ENCODE results near the gene TANC2. TPM values are rescaled to one million over a fixed set of nuclear protein-coding genes. Genes with fewer than 3 reads are reported as not detected.

TANC2 gene
- total and polyA plus RNA-seq, 2 of the 8 experiments (the other 6 are each of a cell fraction or from before 2014, with no cell fraction given), result 5.7 to 21.9 TPM

GRCh38 chr17:62948370-62948769 lies 17.7 kb upstream of the TANC2 start:
- Histone ChIP-seq H4K8ac (ENCODE audit: extremely low read depth, insufficient read depth, low read length) (no peak overlapping the region), H2BK5ac (ENCODE audit: low read depth, low read length) (no peak overlapping the region), H2BK15ac (ENCODE audit: low read length) (no peak overlapping the region), H4K20me1 (replicated peaks in 1 of 2; ENCODE audit: control insufficient read depth in 1 of 2, insufficient read depth in 2 of 2, low read length in 2 of 2) (no peaks in the 10 kb centered on the region), H3K4me2 (ENCODE audit: insufficient read depth in 1 of 2, low read depth in 2 of 2, low read length in 2 of 2) (no peak overlapping the region), H2BK12ac (ENCODE audit: low read depth, low read length) (no peak overlapping the region), H3K36me3 (ENCODE audit: control insufficient read depth in 2 of 4, insufficient read depth in 4 of 4, low read length in 3 of 4) (no peaks in the 10 kb centered on the region), H2AK5ac (ENCODE audit: low read depth, low read length) (no peak overlapping the region), H4K91ac (replicated peaks; ENCODE audit: insufficient read length, low read length) (no peak overlapping the region), H3K9me3 (ENCODE audit: insufficient read depth in 2 of 2, low read depth in 1 of 2, low read length in 1 of 2) (no peaks in the 10 kb centered on the region), H3K4me1 (replicated peaks in 1 of 4; ENCODE audit: control insufficient read depth in 3 of 4, insufficient read depth in 4 of 4, low read length in 3 of 4) (no peaks in the 10 kb centered on the region), H3K27me3 (replicated peaks in 1 of 4; ENCODE audit: control insufficient read depth in 3 of 4, extremely low read depth in 1 of 4, insufficient read depth in 3 of 4, low read length in 3 of 4) (no peaks in the 10 kb centered on the region), H3K18ac (ENCODE audit: extremely low read depth, low read length) (no peak overlapping the region), H2BK120ac (replicated peaks; ENCODE audit: low read depth, low read length) (no peak overlapping the region), H3K79me2 (ENCODE audit: control insufficient read depth in 1 of 2, insufficient read depth in 2 of 2, low read length in 2 of 2) (no peaks in the 10 kb centered on the region), H2AFZ (ENCODE audit: low read length) (no peak overlapping the region), H3K27ac (ENCODE audit: low read depth, low read length) (no peak overlapping the region), H3K56ac (replicated peaks; ENCODE audit: insufficient read length, low read depth, low read length) (no peak overlapping the region), H3K9ac (replicated peaks in 1 of 4; ENCODE audit: extremely low read depth in 1 of 4, low read depth in 3 of 4, low read length in 3 of 4) (no peak overlapping the region), H3K14ac (ENCODE audit: insufficient read length) (no peak overlapping the region), H3K23ac (ENCODE audit: insufficient read length) (no peak overlapping the region), H2BK20ac (ENCODE audit: low read length) (no peak overlapping the region), H3K23me2 (ENCODE audit: low read depth, low read length) (no peaks in the 10 kb centered on the region), H3K4ac (replicated peaks; ENCODE audit: insufficient read length, low read depth, low read length) (no peak overlapping the region), H3K4me3 (ENCODE audit: extremely low read depth in 1 of 4, insufficient read depth in 2 of 4, low read depth in 3 of 4, low read length in 4 of 4) (no peak overlapping the region), H4K5ac (ENCODE audit: insufficient read length, low read depth, low read length) (no peak overlapping the region), H3K79me1 (ENCODE audit: low read depth, low read length) (no peaks in the 10 kb centered on the region)
- no peak for TF ChIP-seq CEBPB (IDR thresholded peaks at IDR 0.05; ENCODE audit: low read depth, low read length)
- TF ChIP-seq SP2 (IDR thresholded peaks at IDR 0.05; ENCODE audit: low read length), result no peak
- TF ChIP-seq ATF3 (IDR thresholded peaks at IDR 0.05; ENCODE audit: insufficient read depth, low read depth, low read length), result no peak
- CTCF ChIA-PET (ENCODE audit: partially characterized antibody), result no interaction called here
- POLR2A ChIA-PET (ENCODE audit: partially characterized antibody), result interaction anchor here (1.3 kb wide), 1 partner anchor 17 kb away, joined by 3 read pairs; no protein-coding TSS in a partner anchor
- DNase-seq (ENCODE audit: low read depth in 1 of 2, low spot score in 2 of 2) (no peak), FAIRE-seq (no peak)
- WGBS, 2 experiments (ENCODE audit: extremely low coverage in 1 of 2, insufficient coverage in 1 of 2, insufficient read length in 1 of 2, insufficient replicate concordance in 2 of 2, low coverage in 1 of 2, low lambda C conversion rate in 2 of 2, missing lambda C conversion rate in 1 of 2), result 80% methylated on average over 1 of the region's 1 CpG; no CpG with 5 or more reads in 1 of the 2 experiments

Measured in H1 (cell line).